Type B pancreatic cell (in vitro differentiated cells): Measurements from ENCODE around the gene HOXA7. TPM values are rescaled to one million over a fixed set of nuclear protein-coding genes. Genes with fewer than 3 reads are reported as not detected.

Experiments
- DNase-seq: peaks from one replicate; pipeline ENCODE4 v3.0.0; 2021; ENCODE audit warnings: mixed read lengths; ENCODE audit not compliant: unreplicated experiment; ENCODE audit errors: extremely low spot score
- H3K27ac Mint-ChIP-seq: 2 replicates; pipeline ENCODE4 v1.8.0; 2021; ENCODE audit warnings: mild to moderate bottlenecking, mixed read lengths
- H3K27me3 Mint-ChIP-seq: 2 replicates; pipeline ENCODE4 v1.8.0; 2021; ENCODE audit warnings: mixed read lengths
- H3K36me3 Mint-ChIP-seq: 2 replicates; pipeline ENCODE4 v1.8.0; 2021; ENCODE audit warnings: mixed read lengths
- H3K4me1 Mint-ChIP-seq: one replicate; pipeline ENCODE4 v1.8.0; 2021; ENCODE audit warnings: mixed read lengths; ENCODE audit not compliant: unreplicated experiment
- H3K4me3 Mint-ChIP-seq: 2 replicates; pipeline ENCODE4 v1.8.0; 2021; ENCODE audit warnings: mild to moderate bottlenecking, mixed read lengths
- H3K9me3 Mint-ChIP-seq: 2 replicates; pipeline ENCODE4 v1.8.0; 2021; ENCODE audit warnings: mixed read lengths
- CTCF ChIP-seq: fragments of 200-600 bp; sonication (generic); conservative IDR thresholded peaks from 2 replicates; pipeline ENCODE4 v1.5.0; 2021; ENCODE audit warnings: antibody characterized with exemption, mild to moderate bottlenecking
- total RNA-seq: library from RNA; stranded (reverse); gene quantifications from 2 replicates; pipeline ENCODE4 v1.2.1, GENCODE V29; 2021; ENCODE audit warnings: low replicate concordance

HOXA7 gene
- total RNA-seq, 1 donor from 2014 or later = 6.2 TPM

GRCh38 chr7:27134392-27134791, 22.1 kb downstream of the HOXA7 start:
- Mint-ChIP-seq H3K27me3 (peaks cover 28% of the 10 kb centered on the region), H3K36me3 (peaks cover 8% of the 10 kb centered on the region), H3K9me3 (no peaks in the 10 kb centered on the region), H3K4me3 (peak overlapping the region; percentile 99), H3K4me1 (peaks cover 52% of the 10 kb centered on the region), H3K27ac (peak overlapping the region; percentile 94)
- no peak for DNase-seq
- no peak for TF ChIP-seq CTCF

GRCh38 chr7:27133409-27134231, 22.9 kb downstream of the HOXA7 start:
- TF ChIP-seq CTCF = no peak
- no peaks in the 10 kb centered on the region for H3K9me3 Mint-ChIP-seq
- H3K27me3 Mint-ChIP-seq = peaks cover 30% of the 10 kb centered on the region
- no peak for DNase-seq
- peaks cover 58% of the 10 kb centered on the region for H3K4me1 Mint-ChIP-seq
- peak overlapping the region; percentile 99 for H3K4me3 Mint-ChIP-seq
- peaks cover 15% of the 10 kb centered on the region for H3K36me3 Mint-ChIP-seq
- peak overlapping the region; percentile 94 for H3K27ac Mint-ChIP-seq

- Mint-ChIP-seq H3K4me3 (peak overlapping the region; percentile 99), H3K4me1 (peaks cover 64% of the 10 kb centered on the region), H3K27me3 (peaks cover 31% of the 10 kb centered on the region), H3K27ac (peak overlapping the region; percentile 94), H3K9me3 (no peaks in the 10 kb centered on the region), H3K36me3 (peaks cover 22% of the 10 kb centered on the region)
- DNase-seq = no peak
- TF ChIP-seq CTCF = no peak
These were observed 23.5 kb downstream of the HOXA7 start for GRCh38 chr7:27132978-27133377.

- TF ChIP-seq CTCF = no peak
- peaks cover 22% of the 10 kb centered on the region for H3K36me3 Mint-ChIP-seq
- H3K9me3 Mint-ChIP-seq = no peaks in the 10 kb centered on the region
- H3K4me3 Mint-ChIP-seq = peak overlapping the region; percentile 90
- peaks cover 27% of the 10 kb centered on the region for H3K27me3 Mint-ChIP-seq
- no peak for DNase-seq
- peak overlapping the region; percentile 90 for H3K27ac Mint-ChIP-seq
- peaks cover 67% of the 10 kb centered on the region for H3K4me1 Mint-ChIP-seq
These were observed 24.3 kb downstream of the HOXA7 start for GRCh38 chr7:27132214-27132613.

- Mint-ChIP-seq H3K4me1 (peaks cover 75% of the 10 kb centered on the region), H3K9me3 (no peaks in the 10 kb centered on the region), H3K4me3 (peak overlapping the region; percentile 90), H3K36me3 (peaks cover 22% of the 10 kb centered on the region), H3K27me3 (peaks cover 27% of the 10 kb centered on the region), H3K27ac (peak overlapping the region; percentile 90)
- no peak for TF ChIP-seq CTCF
- DNase-seq = no peak
These were observed 25.1 kb downstream of the HOXA7 start for GRCh38 chr7:27131390-27131819.
